HepG2 (cell line): Measurements from ENCODE around the gene POMP. TPM values are rescaled to one million over a fixed set of nuclear protein-coding genes. Genes with fewer than 3 reads are reported as not detected.
A peak's percentile ranks its signal among the peaks of the same experiment; 100 is the strongest.

Source experiments
- ATAC-seq: fragments of 200-7000 bp; cut with Tn5 transposase; 3 replicates; pipeline ENCODE4 v1.9.1; 2020; ENCODE audit warnings: mild to moderate bottlenecking, moderate library complexity
- BruUV-seq: library from RNA; stranded (reverse); fragments of 400-500 nt; replicated peaks from 2 replicates; lab custom pipeline; 2021; lab: Mats Ljungman, UMichigan
- CTCF ChIA-PET: fragments of 300-600 bp; formaldehyde crosslinking; extraction: SDS; loops from one replicate; lab custom pipeline; 2021; ENCODE audit warnings: low total read pairs, inconsistent platforms, low intra/inter-chr PET ratio; lab: Yijun Ruan, JAX
- POLR2A ChIA-PET: fragments of 350-600 bp; sonication (Branson Sonifier 250); formaldehyde crosslinking; loops from one replicate; lab custom pipeline; 2020; ENCODE audit warnings: antibody characterized with exemption, inconsistent platforms; lab: Yijun Ruan, JAX
- DNase-seq: peaks from one replicate; pipeline ENCODE4 v3.0.0-alpha.2; 2015; ENCODE audit warnings: low spot score
- FAIRE-seq: peaks from 3 replicates; lab custom pipeline; 2011; peaks lifted over from hg19 to GRCh38; lab: Jason Lieb, UNC
- H2AFZ ChIP-seq: one replicate; pipeline ENCODE4 v1.6.1; 2011; ENCODE audit warnings: low read length, inconsistent platforms
- H3K27ac ChIP-seq: fragments of 300-600 bp; 3 replicates; pipeline ENCODE4 v1.8.0; 2011; ENCODE audit warnings: mixed run types, mild to moderate bottlenecking, mixed read lengths, low read length, inconsistent platforms; ENCODE audit not compliant: insufficient read depth; ENCODE audit errors: extremely low read length
- H3K27me3 ChIP-seq, 2 experiments: fragments of 200-600 bp in 1 of 2; 2 replicates in 1 of 2; 3 replicates in 1 of 2; pipeline versions ENCODE4 v1.6.0 to v1.8.0; 2011; ENCODE audit warnings: low read length in 2 of 2, mild to moderate bottlenecking in 2 of 2, moderate library complexity in 2 of 2, inconsistent platforms in 1 of 2; ENCODE audit not compliant: insufficient read depth in 2 of 2, control insufficient read depth in 1 of 2
- H3K36me3 ChIP-seq, 2 experiments: fragments of 200-600 bp in 1 of 2; replicated peaks in 1 of 2; 2 replicates in 1 of 2; 3 replicates in 1 of 2; pipeline versions ENCODE4 v1.5.1 to v1.8.0; 2011; ENCODE audit warnings: low read length in 2 of 2, inconsistent platforms in 1 of 2; ENCODE audit not compliant: insufficient read depth in 2 of 2, control insufficient read depth in 1 of 2
- H3K4me1 ChIP-seq: 2 replicates; pipeline ENCODE4 v1.5.1; 2012; ENCODE audit warnings: low read length, inconsistent platforms; ENCODE audit not compliant: insufficient read depth
- H3K4me2 ChIP-seq: 2 replicates; pipeline ENCODE4 v1.6.0; 2011; ENCODE audit warnings: low read depth, low read length, inconsistent platforms
- H3K4me3 ChIP-seq, 3 experiments: fragments of 200-600 bp in 1 of 3; sonication (generic), shearing (Covaris generic) in 1 of 3; replicated peaks in 1 of 3; 2 replicates each; pipeline ENCODE4 v1.5.1; 2011 to 2016; ENCODE audit warnings: low read length in 3 of 3, inconsistent platforms in 2 of 3, low read depth in 2 of 3, mild to moderate bottlenecking in 2 of 3, control low read depth in 1 of 3, mixed read lengths in 1 of 3; ENCODE audit not compliant: insufficient read depth in 1 of 3
- H3K79me2 ChIP-seq: one replicate; pipeline ENCODE4 v1.6.1; 2011; ENCODE audit warnings: low read length, inconsistent platforms; ENCODE audit not compliant: insufficient read depth
- H3K9ac ChIP-seq: 2 replicates; pipeline ENCODE4 v1.6.0; 2011; ENCODE audit warnings: mild to moderate bottlenecking, low read depth, low read length, inconsistent platforms; ENCODE audit not compliant: insufficient read depth
- H3K9me3 ChIP-seq: 2 replicates; pipeline ENCODE4 v1.5.1; 2012; ENCODE audit warnings: mild to moderate bottlenecking, low read length
- H4K20me1 ChIP-seq: 2 replicates; pipeline ENCODE4 v1.6.0; 2011; ENCODE audit warnings: inconsistent platforms, mild to moderate bottlenecking, low read length, moderate library complexity; ENCODE audit not compliant: insufficient read depth
- CCAR2 ChIP-seq: fragments of 200-400 bp; formaldehyde crosslinking; optimal IDR thresholded peaks from 2 replicates; pipeline ENCODE3; 2018; ENCODE audit warnings: low read depth, mild to moderate bottlenecking, low read length, moderate library complexity
- JUN ChIP-seq: sonication (generic); formaldehyde crosslinking; IDR thresholded peaks from 2 replicates; pipeline ENCODE4 v1.4.0; 2020; ENCODE audit warnings: mild to moderate bottlenecking, missing genetic modification reagents
- MAFF ChIP-seq: IDR thresholded peaks from 2 replicates; pipeline ENCODE4 v1.6.1; 2011; ENCODE audit warnings: low read depth, low read length, improper control_type of control experiment
- MAFK ChIP-seq, 2 experiments: IDR thresholded peaks in 1 of 2; conservative IDR thresholded peaks in 1 of 2; 2 replicates each; pipeline ENCODE4 v1.6.1; 2011; ENCODE audit warnings: improper control_type of control experiment in 2 of 2, low read length in 2 of 2
- ZNF746 ChIP-seq: sonication (generic); formaldehyde crosslinking; IDR thresholded peaks from 2 replicates; pipeline ENCODE4 v1.8.0; 2022; ENCODE audit warnings: mild to moderate bottlenecking, missing genetic modification reagents
- WGBS: methylation state at CpG from one replicate; pipeline ENCODE4 v1.1.6; 2017; ENCODE audit warnings: low lambda C conversion rate; 5-methylcytosine and 5-hydroxymethylcytosine counted together
- in situ Hi-C: cut with HindIII; loops from 2 replicates; pipeline ENCODE4 v1.10.0; 2017; ENCODE audit warnings: low pct_unique_long_range_greater_than_20kb; ENCODE audit not compliant: extremely low pct_ligation_motif_present
- intact Hi-C: fragments of 100-400 bp; cut with micrococcal nuclease; formaldehyde crosslinking; loops from one replicate; pipeline ENCODE4 v1.10.0; 2022; ENCODE audit not compliant: unreplicated experiment
- polyA plus RNA-seq, 8 experiments: library from polyadenylated mRNA; depleted of rRNA in 3 of 8; stranded (reverse) in 7 of 8; unstranded in 1 of 8; fragments of >200 nt; fragmentation: Illumina TruSeq in 4 of 8; extraction: Trizol in 4 of 8; gene quantifications; 2 replicates each; pipeline versions ENCODE4 v1.2.1 to v1.2.3, GENCODE V29; 2011 to 2016; ENCODE audit warnings: low read depth in 4 of 8, missing spikeins in 1 of 8, mixed read lengths in 1 of 8; ENCODE audit not compliant: insufficient read depth in 1 of 8
- total RNA-seq, 5 experiments: library from RNA; depleted of rRNA; stranded (reverse); fragments of >200 nt; fragmentation: Illumina TruSeq; extraction: Trizol; gene quantifications; 2 replicates each; pipeline ENCODE4 v1.2.3, GENCODE V29; 2016; ENCODE audit warnings: low read depth in 1 of 5
- TF ChIP-seq, protein P1 (sequence below): sonication (generic); formaldehyde crosslinking; IDR thresholded peaks from 2 replicates; pipeline ENCODE4 v1.8.0; 2022; ENCODE audit warnings: mild to moderate bottlenecking, missing genetic modification reagents, borderline replicate concordance

POMP gene
- total and polyA plus RNA-seq, 2 of the 13 experiments (the other 11 are each of a cell fraction or from before 2014, with no cell fraction given), result 30.6 to 118 TPM

- Histone ChIP-seq H2AFZ (no peak overlapping the region), H3K27ac (no peak overlapping the region), H3K27me3 (no peaks in the 10 kb centered on the region; a peak in 1 of 5 replicates), H3K79me2 (peaks cover 14% of the 10 kb centered on the region), H3K36me3 (no peaks in the 10 kb centered on the region), H3K9me3 (no peaks in the 10 kb centered on the region), H3K4me1 (peaks cover 28% of the 10 kb centered on the region), H3K4me2 (no peak overlapping the region), H4K20me1 (no peaks in the 10 kb centered on the region), H3K4me3 (no peak overlapping the region), H3K9ac (no peak overlapping the region)
- in situ Hi-C loops, result no loop called here
- intact Hi-C loops, result no loop called here
- POLR2A ChIA-PET, result no interaction called here
- 97% methylated on average over 1 of the region's 1 CpG for WGBS
- no peak for ATAC-seq
- FAIRE-seq, result no peak
- no peak for DNase-seq
- CTCF ChIA-PET, result no interaction called here
- no TSS peak for BruUV-seq
- TF ChIP-seq CCAR2 (no peak), MAFF (peak; percentile 26; the same call in 1 of the 2 replicates), MAFK (conservative IDR thresholded peaks at IDR 0.05 in 1 of 2, IDR thresholded peaks at IDR 0.05 in 1 of 2; ENCODE audit: low read length in 2 of 2) (peak in 1 of 2 experiments; percentile 57; a peak in 2 of 4 replicates)
These were observed 5.8 kb upstream of the POMP start for GRCh38 chr13:28653111-28653510.

- Histone ChIP-seq H2AFZ (no peak overlapping the region), H3K4me2 (no peak overlapping the region), H3K9ac (no peak overlapping the region), H3K36me3 (no peaks in the 10 kb centered on the region), H3K4me1 (peaks cover 28% of the 10 kb centered on the region), H3K4me3 (no peak overlapping the region), H3K79me2 (peaks cover 22% of the 10 kb centered on the region), H3K9me3 (no peaks in the 10 kb centered on the region), H3K27me3 (no peaks in the 10 kb centered on the region; a peak in 1 of 5 replicates), H4K20me1 (no peaks in the 10 kb centered on the region), H3K27ac (no peak overlapping the region)
- BruUV-seq, result no TSS peak
- intact Hi-C loops, result no loop called here
- WGBS, result 100% methylated on average over 1 of the region's 1 CpG
- in situ Hi-C loops, result no loop called here
- POLR2A ChIA-PET, result no interaction called here
- DNase-seq, result no peak
- ATAC-seq, result no peak
- CTCF ChIA-PET, result no interaction called here
- TF ChIP-seq, protein P1, sequence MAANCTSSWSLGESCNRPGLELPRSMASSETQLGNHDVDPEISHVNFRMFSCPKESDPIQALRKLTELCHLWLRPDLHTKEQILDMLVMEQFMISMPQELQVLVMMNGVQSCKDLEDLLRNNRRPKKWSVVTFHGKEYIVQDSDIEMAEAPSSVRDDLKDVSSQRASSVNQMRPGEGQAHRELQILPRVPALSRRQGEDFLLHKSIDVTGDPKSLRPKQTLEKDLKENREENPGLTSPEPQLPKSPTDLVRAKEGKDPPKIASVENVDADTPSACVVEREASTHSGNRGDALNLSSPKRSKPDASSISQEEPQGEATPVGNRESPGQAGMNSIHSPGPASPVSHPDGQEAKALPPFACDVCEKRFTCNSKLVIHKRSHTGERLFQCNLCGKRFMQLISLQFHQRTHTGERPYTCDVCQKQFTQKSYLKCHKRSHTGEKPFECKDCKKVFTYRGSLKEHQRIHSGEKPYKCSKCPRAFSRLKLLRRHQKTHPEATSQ (CRISPR knock-in tag), result no peak
- TF ChIP-seq ZNF746 (CRISPR knock-in tag) (no peak), JUN (no peak)
- FAIRE-seq, result no peak
These were observed 4.7 kb upstream of the POMP start for GRCh38 chr13:28654276-28654675.
